Measurements from ENCODE around the gene TRAK1.

Gene TRAK1

DNA sequence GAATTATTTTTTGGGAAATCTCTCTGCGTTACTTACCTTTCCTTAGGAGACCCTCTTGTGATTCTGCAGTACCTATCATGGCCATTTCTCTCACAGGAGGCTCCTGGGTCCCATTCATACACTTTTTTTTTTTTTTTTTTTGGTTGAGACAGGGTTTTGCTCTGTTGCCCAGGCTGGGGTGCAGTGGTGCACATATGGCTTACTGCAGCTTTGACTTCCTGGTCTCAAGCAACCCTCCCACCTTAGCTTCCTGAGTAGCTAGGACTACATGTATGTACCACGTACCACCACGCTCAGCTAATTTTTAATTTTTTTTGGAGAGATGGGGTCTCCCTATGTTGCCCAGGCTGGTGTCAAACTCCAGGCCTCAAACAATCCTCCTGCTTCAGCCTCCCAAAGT, 36.1 kb downstream of the TRAK1 start:
- no peak overlapping the region for H3K4me3 ChIP-seq (ENCODE audit: low read depth, low read length)
- TF ChIP-seq, protein P1, sequence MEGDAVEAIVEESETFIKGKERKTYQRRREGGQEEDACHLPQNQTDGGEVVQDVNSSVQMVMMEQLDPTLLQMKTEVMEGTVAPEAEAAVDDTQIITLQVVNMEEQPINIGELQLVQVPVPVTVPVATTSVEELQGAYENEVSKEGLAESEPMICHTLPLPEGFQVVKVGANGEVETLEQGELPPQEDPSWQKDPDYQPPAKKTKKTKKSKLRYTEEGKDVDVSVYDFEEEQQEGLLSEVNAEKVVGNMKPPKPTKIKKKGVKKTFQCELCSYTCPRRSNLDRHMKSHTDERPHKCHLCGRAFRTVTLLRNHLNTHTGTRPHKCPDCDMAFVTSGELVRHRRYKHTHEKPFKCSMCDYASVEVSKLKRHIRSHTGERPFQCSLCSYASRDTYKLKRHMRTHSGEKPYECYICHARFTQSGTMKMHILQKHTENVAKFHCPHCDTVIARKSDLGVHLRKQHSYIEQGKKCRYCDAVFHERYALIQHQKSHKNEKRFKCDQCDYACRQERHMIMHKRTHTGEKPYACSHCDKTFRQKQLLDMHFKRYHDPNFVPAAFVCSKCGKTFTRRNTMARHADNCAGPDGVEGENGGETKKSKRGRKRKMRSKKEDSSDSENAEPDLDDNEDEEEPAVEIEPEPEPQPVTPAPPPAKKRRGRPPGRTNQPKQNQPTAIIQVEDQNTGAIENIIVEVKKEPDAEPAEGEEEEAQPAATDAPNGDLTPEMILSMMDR (IDR thresholded peaks at IDR 0.05; ENCODE audit: borderline replicate concordance, insufficient read depth, low read depth, low read length), result no peak

DNA sequence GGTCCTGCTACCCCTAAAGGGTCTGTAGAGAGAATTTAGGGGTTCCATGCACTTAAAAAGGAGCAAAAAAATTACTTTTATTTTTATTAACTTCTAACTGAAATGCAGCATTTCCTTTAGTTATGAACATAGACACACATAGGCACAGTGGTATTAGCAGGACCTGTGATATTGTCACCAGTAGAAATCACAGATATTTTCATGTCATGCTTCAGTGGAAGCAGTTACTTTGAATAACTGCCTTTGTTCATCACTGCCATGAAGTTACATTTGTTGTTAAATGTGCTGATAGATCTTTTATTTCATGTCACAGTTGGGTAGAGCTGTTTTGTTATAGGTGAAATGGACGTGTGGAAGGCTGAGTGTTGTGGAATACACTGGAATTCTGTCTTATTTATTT, 37.4 kb downstream of the TRAK1 start:
- TF ChIP-seq, protein P1 (IDR thresholded peaks at IDR 0.05; ENCODE audit: borderline replicate concordance, insufficient read depth, low read depth, low read length), result no peak
- H3K4me3 ChIP-seq (ENCODE audit: low read depth, low read length), result no peak overlapping the region

DNA sequence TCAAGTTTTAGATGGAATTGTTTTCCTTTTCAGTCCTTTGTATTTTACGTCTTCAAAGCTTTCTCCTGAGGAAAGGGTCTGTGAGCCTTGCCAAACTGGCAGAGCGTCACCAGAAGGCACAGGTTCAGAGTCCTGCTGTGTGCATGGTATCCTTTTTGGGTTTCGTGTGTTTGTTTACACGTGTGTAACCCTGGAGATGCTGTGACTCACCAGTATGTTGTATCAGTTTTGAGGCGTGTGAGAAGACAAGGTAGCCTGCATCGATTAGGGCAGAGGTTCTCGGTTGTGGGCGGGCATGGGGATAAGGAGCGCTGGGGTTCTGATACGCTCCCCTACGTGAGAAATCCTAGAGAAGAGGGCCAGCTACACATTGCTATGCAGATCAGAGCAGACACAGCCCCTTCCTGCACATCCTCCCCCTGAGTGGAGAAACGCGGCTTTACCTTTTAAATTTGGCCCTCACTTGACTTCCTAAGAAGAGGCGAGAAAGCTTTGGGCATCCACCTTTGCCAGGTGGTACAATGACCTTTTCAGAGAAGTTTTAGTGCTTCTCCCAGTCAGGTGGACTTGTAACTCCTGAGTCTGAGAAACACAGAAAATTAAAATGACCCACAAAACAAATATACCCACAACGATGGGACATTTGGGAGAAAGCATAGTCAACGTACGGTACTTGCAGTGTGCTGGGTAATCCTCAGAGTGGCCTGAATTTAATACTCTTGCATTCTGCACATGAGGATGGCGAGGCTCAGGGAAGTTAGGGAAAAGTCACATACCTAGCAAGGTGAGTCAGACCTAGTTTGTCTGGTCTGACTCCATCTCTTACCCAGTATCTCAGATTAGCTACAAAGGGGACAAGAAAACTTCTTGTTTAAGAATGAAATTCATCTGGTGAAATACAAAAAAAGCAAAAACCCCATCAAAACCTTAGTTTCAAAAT, 38.1 kb downstream of the TRAK1 start:
- TF ChIP-seq, protein P1 (IDR thresholded peaks at IDR 0.05; ENCODE audit: borderline replicate concordance, insufficient read depth, low read depth, low read length), result no peak
- H3K4me3 ChIP-seq (ENCODE audit: low read depth, low read length), result no peak overlapping the region

DNA sequence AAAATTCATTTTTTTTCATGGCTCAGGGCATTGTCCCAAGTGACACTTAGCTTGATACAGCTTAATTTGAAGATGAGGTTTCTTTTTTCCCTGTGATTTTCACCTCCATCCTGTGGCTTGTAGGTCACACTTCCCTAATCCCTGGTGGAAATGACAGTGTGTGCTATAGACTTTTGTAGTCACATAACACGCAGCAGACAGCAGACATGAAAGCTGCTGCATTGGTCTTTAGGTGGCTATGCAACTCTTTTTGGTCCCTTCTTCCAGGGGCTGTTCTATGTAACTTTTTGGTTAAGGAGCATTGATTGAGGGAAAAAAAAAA, 38.8 kb downstream of the TRAK1 start:
- no peak overlapping the region for H3K4me3 ChIP-seq (ENCODE audit: low read depth, low read length)
- TF ChIP-seq, protein P1 (IDR thresholded peaks at IDR 0.05; ENCODE audit: borderline replicate concordance, insufficient read depth, low read depth, low read length), result no peak

DNA sequence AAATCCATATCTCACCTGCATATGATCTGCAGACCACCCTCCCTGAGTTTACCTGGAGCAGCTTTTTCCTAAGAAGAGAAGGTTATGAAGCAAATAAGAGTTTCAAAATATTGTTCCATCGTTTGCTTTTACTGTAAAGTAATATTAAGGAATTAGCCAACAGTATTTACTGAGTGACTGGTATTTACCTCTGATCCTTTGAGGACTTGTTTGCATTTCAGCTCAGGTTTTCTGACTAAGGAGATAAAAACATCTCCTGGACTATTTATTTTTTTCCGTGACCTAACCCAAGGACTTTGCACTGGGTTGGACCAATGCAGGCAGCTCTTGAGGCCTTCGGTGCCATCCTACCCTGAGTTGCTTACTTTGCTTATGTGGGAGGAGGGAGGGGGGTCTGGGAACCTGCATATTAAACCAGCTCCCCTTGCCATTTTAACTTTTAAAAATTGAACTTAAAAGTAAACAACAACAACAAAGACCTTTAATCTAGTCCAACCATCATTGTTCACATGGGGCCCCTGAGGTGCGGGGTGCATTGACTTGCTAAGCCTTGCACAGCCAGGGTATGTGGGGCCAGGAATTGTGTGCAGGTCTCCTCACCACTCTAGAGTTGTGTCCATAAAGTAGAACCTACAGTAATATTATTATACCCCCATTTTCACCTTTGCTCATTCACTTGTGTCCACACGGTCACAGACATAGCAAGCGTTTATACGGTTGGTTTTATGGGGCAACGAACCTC, 39.3 kb downstream of the TRAK1 start:
- TF ChIP-seq, protein P1 (IDR thresholded peaks at IDR 0.05; ENCODE audit: borderline replicate concordance, insufficient read depth, low read depth, low read length), result no peak
- no peak overlapping the region for H3K4me3 ChIP-seq (ENCODE audit: low read depth, low read length)

DNA sequence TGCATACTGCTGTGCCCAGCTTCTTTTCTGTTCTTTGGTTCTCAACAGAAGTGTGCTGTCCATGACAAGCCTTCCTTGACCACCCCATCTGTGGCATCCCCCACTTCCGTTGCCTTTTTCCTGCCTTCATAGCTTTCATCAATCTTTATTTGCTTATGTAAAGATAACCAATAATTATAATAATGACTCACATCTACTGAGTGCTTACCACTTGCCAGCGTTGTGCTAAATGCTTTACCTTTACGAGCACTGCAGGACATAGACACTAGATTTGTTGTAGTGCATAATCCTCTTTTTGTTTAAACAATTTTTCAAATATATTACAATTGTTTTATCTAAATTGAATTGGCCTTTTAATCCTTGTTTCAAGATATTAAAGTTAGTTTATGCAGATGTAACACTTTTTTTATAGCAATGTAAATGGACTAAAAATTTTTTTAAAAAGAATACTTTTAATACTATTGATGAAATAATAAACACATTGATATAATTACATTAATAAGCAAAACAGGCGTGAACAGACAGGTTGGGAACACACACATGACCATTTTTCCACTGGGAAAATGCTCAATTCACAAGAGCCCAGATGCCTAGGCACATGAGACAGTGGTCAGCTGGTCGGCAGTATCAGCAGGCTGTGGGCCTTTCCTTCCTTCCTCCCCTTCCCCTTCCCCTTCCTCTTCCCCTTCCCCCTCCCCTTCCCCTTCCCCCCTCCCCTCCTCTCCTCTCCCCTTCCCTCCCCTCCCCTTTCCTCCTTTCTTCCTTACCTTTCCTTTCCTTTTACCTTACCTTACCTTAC, 42.5 kb downstream of the TRAK1 start:
- TF ChIP-seq, protein P1 (IDR thresholded peaks at IDR 0.05; ENCODE audit: borderline replicate concordance, insufficient read depth, low read depth, low read length), result no peak
- H3K4me3 ChIP-seq (ENCODE audit: low read depth, low read length), result no peak overlapping the region

Data from GM12875 (cell line).